GM19238 (cell line): ENCODE data around the gene RNU1-1.
"Not testable (repeated sequence)": the region's sequence is repeated elsewhere in the genome, so short reads cannot be mapped to it uniquely, and the experiment has no call there.

ENCODE experiments used
- DNase-seq: peaks from one replicate; pipeline ENCODE4 v3.0.0; 2011; ENCODE audit warnings: low spot score; ENCODE audit not compliant: insufficient read length

RNU1-1 gene

DNA sequence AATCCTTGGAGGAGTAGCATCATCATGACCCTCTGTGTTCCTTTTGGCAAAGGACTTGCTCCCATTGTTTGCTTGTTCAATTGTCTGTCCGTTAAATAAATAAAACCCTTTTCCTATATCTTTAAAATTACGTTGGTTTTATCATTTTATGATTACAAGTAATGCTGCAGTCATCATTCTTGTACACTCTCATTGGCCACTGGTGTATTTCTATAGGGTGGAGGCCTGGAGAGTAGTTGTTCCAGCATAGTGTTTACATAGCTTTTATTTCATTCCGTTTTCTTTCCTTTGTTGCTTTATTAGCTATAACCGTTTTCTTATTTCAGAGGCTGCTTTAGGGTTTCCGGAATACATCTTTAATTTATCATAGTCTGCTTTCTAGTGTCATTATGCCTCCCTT lies 7.6 kb upstream of the RNU1-1 start:
- DNase-seq: not testable (repeated sequence)

DNA sequence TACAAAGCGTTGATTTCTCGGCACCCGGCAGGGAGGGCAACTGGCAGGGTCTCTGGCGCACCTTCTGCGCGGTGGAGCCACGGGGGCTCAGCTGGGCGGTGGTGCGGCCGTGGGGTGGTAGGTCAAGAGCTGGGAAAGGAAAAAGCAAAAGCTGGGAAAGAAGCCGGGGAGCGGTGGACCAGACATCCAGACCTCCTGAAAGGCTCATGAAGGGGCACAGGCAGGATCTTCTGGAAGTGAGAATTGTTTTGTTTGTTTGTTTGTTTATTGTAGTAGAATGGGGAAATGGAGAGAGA lies 7.2 kb upstream of the RNU1-1 start:
- DNase-seq: no peak

DNA sequence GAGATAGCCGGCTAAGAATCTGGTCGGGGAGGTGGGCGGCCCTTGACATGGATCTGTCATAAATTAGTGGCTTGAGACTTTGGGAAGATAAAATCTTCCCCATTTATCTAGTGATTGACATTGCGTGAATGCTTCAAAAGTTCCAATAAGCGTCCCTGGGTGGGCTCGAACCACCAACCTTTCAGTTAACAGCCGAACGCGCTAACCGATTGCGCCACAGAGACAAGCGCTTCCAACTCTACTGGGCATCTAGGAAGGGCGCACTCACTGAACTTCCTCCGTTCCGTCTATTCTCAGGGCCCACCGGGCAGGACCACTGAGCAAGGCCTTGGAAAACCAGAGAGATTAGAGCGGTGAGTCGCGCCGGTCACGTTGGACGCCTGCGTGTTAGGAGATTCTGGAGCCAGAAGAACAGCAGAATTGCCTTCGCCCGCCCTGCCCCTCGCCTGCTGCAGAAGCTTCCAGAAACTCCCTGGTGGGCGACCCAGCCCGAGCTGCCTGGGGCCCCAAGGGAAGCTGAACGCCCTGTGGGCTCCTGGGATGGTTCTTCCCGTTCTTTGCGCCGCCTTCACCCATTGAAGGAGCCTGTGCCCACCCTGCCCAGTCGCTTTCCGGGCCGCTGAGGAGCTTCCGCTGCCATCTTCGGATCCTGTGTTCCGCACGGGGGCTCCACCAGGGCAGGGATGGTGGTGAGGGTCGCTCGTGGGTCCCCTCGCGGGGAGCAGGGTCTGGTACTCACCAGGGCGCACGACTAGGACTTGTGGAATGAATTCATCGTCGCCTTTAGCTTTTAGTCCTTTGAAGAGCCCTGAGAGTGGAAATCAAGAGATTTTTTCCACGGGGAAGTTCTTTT lies 6.6 kb upstream of the RNU1-1 start:
- not testable (repeated sequence) for DNase-seq

GRCh38 chr1:16519255-16519951 lies 5.3 kb upstream of the RNU1-1 start:
- not testable (repeated sequence) for DNase-seq

DNA sequence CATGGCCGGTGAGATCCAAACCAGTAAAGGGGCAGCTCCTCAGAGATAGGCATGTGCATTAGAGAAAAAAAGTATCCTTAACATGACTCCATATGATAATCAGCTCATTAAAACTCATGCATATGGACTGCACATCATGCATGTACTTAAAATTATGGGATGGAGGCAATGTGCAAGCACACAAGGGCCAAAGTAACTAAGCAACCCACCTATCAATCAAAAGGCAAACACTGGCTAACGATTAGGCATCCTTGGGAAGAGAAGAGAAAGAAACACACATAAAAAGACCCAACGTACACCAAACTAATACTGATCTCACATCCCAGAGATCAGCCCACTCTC lies 4.8 kb upstream of the RNU1-1 start:
- DNase-seq: not testable (repeated sequence)

DNA sequence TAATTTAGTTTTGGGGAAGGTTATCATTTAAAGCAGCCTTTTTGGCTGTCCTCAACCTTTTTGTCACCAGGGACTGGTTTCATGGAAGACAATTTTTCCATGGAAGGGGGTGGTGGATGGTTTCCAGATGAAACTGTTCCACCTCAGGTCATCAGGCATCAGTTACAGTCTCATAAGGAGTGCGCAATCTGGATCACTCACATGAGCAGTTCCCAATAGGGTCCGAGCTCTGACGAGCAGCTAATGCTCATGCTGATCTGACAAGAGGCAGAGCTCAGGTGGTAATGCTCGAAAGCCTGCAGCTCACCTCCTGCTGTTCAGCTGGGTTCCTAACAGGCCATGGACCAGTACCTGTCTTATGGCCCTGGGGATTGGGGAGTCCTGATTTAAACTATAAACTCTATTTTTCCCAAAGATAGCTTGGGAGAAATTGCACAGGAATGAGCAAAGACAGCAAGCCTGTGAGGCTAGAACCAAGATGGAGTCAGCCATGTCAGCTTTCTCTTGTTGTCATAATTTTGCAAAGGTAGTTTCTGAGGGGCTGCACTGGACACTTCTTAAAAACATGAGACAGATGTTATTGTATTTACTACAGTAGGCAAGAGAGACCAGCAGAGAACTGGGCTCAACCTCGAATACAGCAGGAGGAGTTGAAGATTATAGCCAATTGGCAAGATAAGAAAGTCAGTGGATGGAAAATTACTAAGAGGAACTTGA lies 2.8 kb upstream of the RNU1-1 start:
- DNase-seq: not testable (repeated sequence)

DNA sequence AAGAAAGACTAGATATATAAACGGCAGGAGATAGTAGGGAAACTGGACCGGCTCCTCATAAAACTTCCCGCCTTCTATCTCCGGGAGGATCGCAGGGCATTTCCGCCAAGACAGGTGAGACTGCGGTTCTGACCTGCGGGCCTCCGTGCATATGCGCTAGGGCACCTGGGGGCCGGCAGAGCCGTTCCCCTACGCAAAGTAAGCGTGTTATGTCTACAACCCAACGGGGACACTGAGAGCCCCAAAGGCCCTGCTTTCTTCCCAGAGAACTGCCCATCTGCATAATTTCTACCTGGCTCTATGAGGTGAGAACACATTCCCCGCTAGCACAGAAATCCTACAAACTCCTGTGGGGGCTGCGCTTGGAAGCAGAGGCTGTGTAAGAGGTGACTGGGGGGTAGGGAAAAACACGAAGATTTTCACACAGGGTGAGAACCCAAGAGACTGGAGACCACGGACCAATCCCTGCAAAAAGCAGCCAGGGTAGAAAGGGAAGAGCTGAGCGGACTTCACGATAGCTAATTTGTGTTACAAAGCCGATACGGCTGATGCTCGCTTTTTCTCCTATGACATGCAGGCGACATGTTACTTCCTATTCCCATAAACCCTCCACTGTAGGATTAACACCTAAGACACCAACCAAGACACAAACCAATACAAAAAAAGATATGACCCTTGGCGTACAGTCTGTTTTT lies 526 bp downstream of the RNU1-1 start:
- DNase-seq: peak; percentile 30

DNA sequence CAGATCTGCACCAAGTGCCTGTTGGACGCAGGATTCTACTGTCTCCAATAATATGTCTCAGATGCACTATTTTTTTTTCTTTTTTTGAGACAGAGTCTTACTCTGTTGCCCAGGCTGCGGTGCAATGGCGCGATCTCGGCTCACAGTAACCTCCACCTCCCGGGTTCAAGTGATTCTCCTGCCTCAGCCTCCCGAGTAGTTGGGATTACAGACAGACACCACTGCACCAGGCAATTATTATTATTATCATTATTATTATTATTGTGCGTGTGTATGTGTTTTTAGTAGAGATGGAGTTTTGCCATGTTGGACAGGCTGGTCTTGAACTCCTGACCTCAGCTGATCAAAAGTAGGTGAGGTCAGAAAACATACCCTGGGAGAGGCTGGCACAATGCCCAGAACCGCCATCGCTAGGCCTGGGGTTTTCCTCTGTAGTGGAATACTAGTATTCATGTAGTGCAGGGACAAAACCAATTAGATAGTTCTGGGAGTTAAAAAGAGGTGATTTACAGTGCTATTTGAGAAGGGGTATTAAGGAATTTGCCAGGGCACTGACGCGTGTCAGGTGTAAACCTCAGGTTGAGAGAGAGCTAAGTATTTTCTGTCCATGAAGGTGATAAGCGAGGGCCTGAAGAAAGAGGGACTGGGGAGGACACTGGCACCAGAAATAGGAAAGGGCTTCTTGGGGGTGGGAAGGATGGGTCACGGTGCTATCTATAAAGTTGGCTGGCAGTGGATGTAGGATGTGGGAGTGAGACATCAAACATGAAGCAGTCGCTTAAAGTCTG lies 1.3 kb downstream of the RNU1-1 start:
- not testable (repeated sequence) for DNase-seq

DNA sequence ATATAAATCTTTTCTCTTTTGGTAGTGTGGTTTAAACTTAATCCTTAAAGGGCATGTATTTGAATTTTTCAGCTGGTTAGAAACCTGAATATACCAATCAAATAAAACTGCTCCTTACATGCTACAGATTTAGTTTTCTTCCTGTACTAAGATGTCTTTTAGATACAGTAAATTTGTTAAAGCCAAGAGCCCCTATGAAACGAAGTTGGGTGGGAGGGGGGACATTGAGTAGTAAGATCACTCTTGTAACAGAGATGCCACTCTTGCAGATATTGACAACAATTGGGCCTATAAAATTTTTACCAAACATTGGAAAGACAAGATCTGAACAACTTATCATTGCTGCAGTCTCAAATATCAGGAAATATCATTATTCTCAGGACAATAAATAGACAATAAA lies 2.2 kb downstream of the RNU1-1 start:
- not testable (repeated sequence) for DNase-seq

DNA sequence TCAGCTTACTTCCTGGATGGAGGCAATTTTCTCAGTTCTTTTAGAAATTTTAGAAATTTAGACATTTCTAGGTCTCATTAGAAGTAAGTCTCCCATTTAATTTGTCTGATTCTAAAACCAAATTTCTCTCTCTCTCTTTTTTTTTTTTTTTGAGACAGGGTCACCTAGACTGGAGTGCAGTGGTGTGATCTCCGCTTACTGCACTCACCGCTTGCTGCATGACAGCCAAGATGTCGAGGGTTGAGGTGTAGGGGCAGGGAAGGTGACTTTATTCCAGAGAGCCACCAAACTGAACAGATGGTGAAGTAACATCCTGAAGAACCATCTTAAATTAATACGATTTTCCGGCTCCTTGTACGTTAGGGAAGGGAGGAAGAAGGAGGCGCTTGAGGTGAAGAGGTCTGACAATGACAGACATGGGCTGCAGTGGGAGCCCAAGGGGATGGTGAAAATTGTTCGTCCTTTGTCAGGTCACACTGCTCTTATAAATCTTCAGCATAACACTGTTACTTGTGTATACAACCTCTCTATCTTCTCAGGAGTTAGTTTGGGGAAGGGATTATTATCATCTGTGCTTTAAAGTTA lies 5.1 kb downstream of the RNU1-1 start:
- not testable (repeated sequence) for DNase-seq

GRCh38 chr1:16506364-16507136 lies 7.5 kb downstream of the RNU1-1 start:
- DNase-seq: not testable (repeated sequence)

DNA sequence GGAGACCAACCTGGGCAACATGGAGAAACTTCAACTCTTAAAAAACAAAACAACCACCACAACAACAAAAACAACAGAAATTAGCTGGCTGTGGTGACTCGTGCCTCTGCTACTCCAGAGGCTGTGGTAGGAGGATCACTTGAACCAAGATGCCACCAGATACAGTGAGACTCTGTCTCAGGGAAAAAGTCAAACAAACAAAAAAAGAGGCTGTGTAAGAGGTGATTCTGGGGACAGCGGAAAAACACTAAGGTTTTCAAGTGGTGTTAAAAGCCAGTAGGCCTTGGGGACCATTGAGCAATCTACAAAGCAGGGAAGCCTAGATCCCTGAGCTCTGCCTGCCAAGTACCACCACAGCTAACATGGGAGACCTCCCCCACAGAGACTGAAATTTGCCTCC lies 8.2 kb downstream of the RNU1-1 start:
- DNase-seq: not testable (repeated sequence)

- no peak for DNase-seq
These were observed 10.6 kb downstream of the RNU1-1 start for GRCh38 chr1:16503494-16503893.

DNA sequence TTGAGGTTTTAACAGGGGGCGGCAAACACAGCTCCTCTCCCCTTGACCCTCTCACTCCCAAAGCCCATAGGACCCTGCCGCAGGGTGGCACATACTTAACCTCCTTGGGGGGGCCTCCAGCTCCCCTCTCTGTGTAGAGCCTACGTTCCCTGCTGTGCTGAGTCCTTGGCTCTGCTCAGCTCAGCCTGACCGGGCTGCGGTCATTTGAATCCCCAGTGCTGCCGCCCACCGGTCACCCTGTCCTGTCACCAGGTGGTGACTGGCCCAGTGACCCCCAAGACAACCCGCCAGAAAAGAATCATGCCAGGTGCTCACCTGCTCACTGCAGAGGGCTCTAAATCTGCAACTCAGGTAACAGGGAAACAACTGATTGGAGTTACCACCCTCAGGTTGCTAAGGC lies 12.6 kb downstream of the RNU1-1 start:
- not testable (repeated sequence) for DNase-seq

DNA sequence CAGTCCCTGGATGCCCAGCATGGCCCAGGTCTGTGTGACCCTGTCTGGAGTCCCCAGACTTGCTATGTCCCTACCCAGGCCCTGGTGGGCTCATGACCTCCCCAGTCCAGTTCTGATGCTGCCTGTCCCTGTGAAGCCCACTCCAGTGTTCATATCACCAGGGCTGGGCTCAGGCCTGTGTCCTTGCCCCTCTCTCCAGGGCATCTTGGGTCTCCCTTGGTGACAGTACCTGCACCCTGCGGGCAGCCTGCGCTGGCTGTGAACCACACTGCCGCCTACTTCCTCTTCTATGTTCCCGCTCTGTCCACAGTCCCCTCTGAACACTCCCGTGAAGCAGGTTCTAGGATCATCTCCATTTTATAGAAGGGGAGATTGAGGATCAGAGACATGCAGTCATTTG lies 13.1 kb downstream of the RNU1-1 start:
- DNase-seq: not testable (repeated sequence)

DNA sequence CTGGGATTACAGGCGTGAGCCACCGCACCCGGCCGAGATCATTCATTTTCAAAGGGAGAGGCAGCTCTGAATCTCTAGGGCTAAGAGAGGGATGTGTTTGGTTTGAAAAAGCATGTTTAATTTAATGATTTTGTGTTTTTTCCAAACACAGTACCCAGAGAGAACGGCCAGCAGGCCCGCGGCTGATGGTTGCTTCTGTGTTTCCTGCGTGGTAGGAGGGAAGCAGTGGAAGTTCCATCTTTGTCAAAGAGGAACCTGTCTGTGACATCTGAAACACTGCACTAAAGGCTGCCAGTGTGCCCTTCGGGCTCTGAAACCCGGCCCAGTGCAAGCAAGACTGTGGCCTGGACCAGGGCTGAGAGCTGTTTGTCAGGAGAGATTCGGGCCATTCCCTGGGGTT lies 13.6 kb downstream of the RNU1-1 start:
- DNase-seq: not testable (repeated sequence)

DNA sequence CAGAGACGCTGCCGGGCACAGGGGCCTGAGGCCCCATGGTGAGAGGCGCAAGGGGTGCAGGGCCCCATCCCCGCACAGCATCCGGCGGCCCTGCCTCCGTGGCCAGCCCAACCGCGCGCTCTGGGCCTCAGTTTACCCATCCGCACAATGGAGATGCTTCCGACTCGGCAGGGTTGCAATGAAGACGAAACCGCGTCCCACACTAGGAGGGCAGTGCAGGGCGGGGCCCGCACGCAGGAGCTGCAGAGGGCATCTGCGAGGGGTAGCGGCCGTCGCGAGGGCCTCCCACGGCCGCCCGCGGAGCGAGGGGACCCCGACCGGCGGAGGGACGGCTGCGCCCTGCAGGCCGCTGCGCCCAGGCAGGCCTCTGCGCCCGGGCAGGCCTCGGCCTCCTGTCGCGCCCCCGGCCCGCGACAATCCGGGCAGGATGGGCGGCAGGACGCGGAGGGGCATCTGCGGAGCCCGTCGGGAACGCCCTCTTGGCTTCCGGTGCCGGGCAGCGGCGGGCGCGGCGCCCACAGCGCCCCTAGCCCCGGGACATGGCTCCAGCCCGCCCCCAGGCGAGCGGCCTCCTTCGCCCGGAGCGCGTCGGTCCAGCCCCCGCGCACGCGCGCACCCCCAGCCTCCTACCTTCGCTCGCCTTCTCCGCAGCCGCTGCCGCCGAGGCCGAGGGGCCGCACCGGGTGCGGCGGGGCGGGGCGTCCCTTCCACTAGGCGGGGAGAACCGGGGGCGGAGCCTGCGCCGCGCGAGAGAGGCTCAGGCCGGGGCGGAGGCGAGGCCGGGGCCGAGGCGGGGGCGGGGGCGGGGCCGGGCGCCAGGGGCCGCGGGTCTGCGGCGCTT lies 15.3 kb downstream of the RNU1-1 start:
- peak; percentile 93 for DNase-seq

DNA sequence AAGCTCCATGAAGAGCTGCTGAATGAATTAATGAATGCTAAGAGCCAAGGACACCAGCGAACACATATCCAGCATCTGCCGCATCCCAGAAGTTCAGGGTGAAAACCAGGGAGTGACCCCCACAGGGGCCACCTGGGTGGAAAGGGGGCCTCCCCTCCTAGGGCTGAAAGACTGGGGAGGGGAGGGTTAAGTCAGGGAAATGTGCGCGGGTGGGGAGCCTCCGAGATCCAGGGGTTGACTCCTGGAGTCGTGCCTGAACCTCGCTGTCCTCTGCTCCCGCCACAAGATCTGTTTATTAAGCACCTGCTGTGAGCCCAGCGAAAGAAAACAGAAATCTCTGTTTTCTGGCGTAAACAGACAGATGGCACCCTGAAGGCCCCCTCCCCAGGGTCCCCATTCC lies 16.0 kb downstream of the RNU1-1 start:
- not testable (repeated sequence) for DNase-seq

- not testable (repeated sequence) for DNase-seq
These were observed 16.6 kb downstream of the RNU1-1 start for GRCh38 chr1:16497474-16497904.
